Midbrain (tissue), 1 donor: ENCODE measurements around the gene CBX8.
"Not testable (repeated sequence)": the region's sequence is repeated elsewhere in the genome, so short reads cannot be mapped to it uniquely, and the experiment has no call there.

Experiments
- DNase-seq: peaks from one replicate; lab custom pipeline; 2025; lab: John Stamatoyannopoulos, UW

Gene CBX8

DNA sequence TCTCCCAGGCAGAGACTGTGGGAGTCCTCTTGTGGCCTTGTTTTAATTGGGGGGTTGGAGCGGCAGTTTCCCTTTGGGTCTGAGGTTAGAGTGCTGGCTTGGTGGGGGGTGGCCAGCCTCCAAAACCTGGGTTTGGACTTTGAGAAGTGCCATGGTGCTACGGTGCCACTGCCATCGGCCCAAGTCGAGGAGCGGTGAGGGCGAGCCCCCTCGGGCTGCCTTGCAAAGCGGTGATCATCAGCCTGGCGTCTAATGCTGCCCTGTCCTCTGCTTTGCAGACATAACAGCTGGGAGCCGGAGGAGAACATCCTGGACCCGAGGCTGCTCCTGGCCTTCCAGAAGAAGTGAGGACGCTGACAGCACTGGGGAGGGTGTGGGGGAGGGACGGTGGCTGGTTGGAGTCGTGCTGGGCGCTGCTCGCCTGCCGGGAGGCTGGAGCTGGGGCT is 17.8 kb downstream of the CBX8 start:
- DNase-seq = no peak

DNA sequence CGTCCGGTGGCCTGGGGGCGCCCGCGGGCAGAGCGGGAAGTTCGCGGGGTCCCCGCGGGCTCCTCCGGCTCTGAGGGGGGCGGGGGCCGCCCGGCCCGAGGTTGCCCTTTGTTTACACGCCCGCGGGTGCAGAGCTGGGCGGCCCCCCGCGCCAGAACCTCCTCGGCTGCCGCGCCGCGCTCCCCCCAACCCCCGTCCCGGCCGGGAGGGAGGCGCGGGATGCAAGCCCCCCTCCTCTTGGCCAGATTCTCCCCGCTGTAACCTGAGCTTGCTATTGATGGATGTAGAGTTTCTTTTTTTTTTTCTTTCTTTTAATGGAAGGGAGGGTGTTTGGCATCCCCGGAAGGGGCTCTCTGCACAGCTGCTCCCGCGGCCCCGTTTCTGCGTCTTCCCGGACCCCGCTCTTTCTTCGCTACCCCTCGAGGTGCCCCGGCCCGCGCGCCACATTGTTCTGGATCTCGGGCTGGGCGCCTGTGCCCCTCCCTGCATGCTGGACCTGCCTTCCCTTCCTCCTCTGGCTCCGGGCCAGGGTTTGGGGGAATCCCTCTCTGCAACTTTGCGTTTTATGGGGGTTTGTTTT is 18.3 kb downstream of the CBX8 start:
- DNase-seq = no peak

DNA sequence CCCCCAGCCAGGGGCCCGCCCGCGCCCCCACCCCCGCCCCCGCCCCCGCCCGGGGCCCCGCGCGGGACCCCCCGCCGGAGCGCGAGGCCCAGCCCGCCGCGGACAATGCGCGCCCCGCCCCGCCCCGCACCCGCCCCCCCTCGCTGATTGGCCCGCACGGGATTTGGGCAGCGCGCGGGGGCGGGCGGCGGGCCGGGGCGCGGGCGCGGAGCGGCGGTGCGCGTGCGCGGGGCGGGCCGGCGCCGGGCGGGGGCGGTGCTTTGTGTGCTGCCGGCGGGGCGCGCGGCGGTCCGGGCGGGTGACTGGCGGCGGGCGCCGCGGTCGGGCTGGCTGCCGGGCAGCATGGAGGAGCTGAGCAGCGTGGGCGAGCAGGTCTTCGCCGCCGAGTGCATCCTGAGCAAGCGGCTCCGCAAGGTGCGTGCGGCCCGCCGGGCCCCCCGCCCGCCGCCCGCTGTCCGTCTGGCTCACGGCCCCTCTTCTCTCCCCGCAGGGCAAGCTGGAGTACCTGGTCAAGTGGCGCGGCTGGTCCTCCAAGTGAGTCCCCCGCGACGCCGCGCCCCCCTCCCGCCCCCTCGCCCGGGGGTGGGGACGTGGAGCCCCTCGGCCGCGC is 18.9 kb downstream of the CBX8 start, which contains the start of gene CBX2:
CBX2 (plus strand) TSS at position 255 of the 610 bp plus-strand sequence; CDS start at position 343, 88 bp downstream.
- peak; percentile 61 for DNase-seq

DNA sequence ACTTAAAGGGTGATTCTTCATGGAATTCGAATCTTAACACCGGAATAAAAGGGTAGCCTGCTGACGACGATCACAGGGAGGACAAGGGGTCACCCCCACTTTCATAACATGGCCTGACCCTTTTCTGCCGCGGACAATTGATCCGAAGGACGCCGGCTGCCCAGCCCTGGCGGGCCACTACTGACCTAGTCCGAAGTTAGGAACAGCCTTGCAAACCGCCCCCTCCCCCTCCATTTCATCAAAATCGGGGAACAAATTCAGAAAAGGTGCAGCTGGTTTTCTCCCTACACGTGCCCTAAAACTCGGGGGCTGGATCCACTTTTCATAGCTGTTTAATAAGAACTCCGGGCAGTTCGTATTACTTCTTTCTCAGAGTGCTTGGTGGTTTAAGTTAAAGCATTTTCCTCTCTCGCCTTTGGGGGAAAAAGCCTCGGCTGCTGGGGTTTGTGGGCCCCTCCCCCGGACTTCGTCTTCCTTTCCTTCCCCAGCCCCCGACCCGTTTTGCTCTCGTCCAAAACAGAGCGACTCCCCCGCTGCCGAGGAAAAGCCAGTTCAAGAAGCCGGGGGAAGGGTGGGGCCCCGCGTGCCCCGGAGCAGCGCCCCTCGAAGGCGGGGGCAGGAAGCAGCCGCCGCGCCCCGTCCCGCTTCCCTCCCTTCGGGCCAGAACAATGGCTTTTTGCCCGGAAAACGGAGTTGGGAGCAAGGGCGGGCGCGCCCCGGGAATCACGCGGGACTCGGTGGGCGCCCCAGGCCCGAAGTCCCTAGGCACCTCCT is 19.6 kb downstream of the CBX8 start:
- peak; percentile 59 for DNase-seq

DNA sequence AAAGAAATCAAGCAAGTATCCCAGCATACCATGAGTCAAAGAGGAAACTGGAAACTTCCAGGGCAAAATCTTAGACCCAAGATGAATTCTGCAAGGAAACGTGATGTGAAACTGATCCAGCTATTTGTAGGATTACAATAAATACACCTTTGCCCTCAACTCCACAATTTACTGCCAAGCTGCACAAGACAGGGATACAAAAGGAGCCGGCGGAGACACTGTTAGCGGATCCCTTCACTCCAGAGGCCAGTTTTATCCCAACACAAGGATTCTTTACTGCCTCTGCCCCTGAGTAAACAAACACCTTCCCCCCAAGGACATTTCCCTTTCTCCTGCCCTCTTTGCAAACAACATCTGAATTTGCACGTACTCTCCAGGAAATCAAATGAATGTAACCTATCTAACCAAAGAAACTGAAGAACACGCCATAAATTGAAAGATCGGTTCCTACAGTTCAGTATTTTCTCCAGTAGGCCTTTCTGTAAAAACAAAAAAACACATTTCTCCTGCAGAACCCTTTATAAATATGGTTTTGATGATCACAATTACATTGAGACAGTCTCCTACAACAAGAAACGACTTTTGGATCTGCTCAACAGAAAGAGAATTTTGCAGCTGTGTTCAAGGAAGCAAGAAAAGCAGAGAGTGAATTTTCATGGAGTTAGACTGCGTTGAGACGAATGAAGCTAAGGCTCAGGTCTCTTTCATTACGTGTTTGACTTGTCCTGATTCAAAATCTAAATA is 20.3 kb downstream of the CBX8 start:
- DNase-seq = no peak

DNA sequence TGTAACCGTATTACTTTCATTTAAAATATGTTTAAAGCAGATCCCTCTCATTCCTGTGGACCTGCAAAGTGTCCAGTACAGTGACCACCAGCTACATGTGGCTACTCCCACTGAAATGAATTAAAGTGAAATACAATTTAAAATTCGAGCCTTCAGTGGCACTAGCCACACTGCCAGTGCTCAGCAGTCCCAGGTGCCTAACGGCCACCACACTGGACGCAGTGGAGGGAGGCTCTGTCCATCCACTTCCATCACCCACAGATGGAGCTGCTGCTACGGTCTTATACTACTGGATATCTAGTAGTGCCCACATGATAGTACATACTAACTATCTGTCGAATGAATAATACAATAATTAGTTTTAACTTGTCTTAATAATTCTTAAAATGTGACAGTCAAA is 21.2 kb downstream of the CBX8 start:
- DNase-seq = no peak

DNA sequence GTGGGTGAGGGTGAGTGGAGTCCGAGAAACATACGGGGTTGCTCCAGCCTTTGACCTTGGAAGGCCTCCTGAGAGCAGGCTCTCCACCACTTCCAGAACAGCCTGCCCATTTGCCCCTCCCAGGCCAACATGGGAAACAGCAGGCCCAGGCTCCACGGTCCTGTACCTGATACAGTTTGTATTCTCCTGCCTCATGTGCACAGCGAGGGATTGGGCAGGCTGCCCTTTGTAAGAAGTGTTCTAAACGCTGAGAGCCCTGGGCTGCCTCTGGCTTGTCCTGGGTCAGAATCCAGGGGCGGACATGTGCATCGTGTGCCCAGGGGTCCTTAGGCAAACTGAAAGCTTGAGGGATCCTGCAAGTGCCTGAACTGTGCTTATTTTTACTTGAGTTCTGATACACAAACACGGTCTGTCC is 22.3 kb downstream of the CBX8 start:
- no peak for DNase-seq

DNA sequence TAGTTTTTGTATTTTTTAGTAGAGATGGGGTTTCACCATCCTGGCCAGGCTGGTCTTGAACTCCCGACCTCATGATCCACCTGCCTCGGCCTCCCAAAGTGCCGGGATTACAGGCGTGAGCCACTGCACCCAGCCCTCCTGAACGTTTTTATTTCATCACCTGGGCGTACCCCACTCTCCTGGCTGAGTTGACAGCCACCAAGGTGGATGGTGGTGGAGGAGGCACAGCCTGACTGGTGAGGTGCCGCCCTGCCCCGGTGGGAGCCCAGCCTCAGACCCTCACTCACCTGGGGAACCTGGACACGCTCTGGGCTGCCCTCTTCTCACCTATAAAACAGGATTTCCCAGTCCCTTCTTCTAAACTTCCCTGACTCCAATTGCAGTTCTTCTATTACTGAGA is 24.2 kb downstream of the CBX8 start:
- not testable (repeated sequence) for DNase-seq

DNA sequence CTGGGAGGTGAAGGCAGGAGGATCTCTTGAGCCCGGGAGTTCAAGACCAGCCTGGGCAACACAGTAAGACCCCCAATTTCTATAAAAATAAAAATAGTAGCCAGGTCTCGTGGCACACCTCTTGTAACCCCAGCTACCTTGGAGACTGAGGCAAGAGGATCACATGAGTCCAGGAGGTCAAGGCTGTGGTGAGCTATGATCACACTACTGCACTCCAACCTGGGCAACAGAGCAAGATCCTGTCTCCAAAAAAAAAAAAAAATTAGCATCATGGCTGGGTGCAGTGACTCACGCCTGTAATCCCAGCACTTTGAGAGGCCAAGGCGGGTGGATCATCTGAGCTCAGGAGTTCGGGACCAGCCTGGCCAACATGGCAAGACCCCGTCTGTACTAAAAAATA is 25.6 kb downstream of the CBX8 start:
- no peak for DNase-seq

DNA sequence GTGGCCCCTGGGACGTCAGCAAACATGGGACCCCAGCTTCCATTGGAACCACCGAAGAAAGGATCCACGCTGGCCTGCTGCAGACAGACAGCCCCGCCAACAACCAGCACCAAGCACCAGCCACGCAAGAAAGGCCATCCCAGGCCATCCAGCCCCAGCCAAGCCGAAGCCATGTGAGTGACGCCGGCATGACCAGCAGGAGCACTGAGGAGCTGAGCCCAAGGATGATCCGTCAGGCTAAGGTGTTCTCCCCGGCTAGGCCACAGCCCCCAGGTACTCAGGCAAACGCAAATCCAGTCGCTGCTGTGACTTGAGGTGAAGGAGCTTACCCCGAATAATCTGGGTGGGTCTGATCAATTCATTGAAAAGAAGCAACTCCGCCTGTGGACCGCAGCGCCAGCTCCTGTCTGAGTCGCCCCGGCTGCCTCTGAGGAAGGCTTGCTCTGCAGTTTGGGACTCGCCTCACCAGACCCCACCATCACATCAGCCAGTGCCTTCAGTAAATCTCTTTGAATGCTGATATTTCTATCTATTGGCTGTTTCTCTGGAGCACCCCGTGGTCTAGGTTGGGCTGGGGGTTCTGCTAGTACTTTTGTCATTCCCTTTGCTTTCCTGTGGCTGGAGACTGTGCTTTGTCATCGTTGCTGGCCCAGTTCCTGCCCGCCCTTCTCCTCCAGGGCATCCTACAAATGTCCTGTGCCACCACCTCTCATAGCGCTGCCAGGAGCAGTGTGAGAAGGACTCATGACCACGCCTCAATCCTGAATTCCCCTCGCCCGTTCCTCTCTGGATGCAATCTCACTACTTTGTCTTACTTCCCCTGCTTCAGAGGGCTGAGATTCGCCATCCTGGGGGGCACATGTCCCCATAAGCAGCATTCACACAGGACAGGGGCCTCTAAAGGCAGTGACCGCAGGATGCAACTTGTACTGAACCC is 27.0 kb downstream of the CBX8 start:
- no peak for DNase-seq

DNA sequence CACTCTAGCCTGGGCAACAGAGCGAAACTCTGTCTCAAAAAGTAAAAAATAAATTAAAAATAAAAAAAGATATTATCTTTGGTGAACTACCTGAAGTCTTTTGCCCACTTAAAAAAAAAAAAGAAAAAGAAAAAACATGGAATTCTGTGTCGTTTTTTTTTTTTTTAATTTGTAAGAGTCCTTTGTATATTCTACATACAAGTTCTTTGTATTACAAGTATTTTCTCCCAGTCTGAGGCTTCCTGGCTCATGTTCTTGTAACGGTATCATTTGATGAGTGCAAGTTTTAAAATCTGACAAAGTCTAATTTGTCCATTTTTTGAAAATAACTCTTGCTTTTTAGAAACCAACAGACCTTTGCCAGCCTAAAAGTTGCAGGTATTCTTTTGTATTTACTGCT is 31.2 kb downstream of the CBX8 start:
- no peak for DNase-seq

DNA sequence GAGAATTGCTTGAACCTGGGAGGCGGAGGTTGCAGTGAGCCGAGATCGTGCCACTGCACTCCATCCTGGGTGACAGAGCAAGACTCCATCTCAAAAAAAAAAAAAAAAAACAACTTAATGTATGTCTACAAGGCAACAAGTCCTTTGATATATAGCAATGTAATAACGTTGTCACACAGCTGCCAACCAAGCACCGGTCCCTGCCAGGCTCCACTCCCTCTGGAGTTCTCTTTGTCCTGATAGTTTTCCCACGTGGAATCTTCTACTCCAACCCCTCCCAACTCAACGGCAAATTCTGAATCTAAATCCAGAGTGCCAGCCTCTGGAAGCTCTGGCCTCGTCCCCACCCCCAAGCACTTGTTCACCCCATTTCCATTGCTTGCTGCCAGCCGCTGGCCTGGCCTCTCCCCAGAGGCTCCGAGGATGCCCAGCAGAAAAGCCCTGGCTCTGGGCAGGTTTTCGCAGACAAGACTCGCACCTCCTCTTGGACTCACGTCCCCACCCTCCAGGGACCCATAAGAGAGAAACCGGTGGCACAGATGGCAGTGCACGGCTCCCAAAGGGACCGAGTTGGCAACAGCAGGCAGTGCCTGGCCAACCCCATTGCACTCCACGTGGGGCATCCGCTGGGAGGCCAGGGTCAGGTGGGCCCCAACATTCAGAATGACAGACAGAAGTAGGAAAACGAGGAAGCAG is 34.8 kb downstream of the CBX8 start:
- no peak for DNase-seq

DNA sequence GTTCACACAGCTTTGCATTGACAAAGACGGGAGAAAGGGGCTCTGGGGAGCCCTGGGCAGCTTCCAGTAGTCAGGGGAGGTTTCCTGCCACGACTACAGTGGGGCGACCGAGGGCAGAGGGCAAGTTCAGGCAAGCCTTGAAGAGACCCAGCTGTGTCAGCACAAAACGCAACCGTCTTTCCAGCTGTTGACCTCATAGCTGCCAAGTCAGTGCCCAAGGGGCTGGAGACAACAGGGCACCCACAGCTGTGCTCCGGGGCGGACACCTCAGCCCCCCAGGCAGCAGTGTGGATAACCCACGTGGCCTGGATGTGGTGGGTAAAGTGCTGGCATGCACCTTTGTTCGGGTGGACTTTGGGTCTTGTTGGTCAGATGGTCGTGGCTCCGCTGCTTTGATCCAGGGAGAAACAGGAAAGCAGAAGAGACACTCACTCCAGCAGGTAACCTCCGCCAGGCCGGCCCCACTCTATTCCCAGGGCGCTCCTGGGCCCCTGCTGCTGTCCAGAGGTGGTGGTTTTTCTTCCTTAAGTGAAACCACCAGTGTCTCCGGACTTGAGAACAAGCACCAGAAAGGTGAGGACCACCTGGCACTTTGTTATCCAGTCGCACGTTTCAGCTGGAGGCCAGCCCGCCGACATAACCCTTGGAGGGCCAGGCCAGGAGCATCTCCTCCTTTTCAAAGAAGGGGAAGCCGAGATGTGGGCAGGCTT is 36.5 kb downstream of the CBX8 start:
- no peak for DNase-seq

DNA sequence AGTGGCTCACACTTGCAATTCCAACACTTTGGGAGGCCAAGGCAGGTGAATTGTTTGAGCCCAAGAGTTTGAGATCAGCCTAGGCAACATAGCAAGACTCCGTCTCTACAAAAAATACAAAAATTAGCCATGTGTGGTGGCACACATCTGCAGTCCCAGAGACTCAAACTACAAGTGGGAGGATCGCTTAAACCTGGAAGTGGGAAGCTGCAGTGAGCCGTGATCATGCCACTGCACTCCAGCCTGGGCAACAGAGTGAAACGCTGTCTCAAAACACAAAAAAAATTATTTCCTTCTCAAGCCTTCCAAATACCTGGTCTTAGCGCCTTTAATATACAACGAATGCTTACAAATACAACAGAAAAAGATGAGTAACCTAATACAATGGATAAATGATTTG is 38.6 kb downstream of the CBX8 start:
- no peak for DNase-seq

DNA sequence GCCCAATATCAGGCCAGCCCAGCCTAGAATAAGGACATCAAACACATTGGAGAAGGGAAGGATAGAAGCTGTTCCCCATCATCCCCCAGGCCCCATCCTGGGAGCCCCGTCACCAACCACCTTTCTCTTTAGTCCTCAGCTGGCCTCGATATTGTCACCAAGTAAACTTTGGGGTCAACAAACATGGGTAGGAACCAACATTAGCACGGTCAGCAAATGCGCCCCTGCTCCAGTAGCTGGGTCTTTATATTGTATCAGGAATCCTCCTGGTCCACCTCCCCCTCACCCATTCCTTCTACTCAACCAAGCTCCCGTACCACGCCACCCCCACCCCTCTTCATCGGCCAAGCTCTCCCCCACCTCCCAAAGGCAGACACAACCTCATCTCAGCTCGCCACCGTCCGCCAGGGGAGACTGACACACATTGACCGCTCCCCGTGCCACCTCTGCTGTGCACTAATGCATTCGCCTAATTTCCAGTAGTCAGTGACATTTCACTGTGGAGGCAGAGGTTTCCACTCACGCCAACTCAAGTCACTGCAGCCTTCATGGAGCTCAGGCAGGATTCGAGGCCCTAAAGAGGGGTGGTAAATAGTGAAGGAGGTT is 39.6 kb downstream of the CBX8 start:
- DNase-seq = no peak

DNA sequence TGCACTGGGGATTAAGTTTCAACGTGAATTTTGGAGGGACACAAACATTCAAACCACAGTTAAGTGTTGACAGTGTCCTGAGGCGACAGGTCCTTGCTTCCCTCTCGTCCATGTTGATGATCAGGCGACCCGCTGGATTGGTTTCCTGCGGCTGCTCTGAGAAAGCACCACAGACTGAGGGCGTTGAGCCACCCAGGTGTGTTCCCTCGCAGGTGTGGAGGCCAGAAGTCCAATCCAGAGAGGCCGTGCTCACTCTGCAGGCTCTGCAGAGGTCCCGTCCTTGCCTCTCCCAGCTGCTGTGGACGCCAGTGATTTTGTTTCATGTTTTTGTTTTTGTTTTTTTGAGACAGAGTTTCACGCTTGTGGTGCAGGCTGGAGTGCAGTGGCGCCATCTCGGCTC is 41.3 kb downstream of the CBX8 start:
- DNase-seq = no peak

DNA sequence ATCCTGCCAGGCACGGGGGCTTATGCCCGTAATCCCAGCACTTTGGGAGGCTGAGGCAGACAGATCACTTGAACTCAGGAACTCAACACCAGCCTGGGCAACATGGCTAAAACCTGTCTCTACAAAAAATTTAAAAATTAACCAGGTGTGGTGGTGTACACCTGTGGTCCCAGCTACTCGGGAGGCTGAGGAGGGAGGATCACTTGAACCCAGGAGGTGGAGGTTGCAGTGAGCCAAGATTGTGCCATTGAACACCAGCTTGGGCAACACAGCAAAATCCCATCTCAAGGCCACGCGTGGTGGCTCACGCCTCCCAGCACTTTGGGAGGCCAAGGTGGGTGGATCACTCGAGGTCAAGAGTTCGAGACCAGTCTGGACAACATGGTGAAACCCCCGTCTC is 42.0 kb downstream of the CBX8 start:
- not testable (repeated sequence) for DNase-seq

DNA sequence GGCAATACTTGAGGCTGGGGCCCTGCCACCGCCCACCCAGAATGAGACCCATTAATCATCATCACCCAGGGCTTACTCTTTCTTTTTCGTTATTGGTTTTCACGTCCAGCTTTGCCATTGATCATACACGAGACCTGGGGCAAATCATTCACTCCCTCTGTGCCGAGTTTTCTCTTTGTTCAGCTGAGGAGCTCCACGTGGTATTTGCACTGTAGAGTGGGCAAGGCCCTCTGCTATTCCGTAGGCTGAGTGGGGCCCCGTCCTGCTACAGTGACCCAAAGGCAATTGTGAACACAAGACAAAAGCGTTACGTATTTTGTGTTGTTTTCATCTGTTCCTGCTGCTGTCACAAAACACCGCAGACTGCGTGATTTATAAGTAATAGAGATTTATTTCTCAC is 42.5 kb downstream of the CBX8 start:
- DNase-seq = no peak

DNA sequence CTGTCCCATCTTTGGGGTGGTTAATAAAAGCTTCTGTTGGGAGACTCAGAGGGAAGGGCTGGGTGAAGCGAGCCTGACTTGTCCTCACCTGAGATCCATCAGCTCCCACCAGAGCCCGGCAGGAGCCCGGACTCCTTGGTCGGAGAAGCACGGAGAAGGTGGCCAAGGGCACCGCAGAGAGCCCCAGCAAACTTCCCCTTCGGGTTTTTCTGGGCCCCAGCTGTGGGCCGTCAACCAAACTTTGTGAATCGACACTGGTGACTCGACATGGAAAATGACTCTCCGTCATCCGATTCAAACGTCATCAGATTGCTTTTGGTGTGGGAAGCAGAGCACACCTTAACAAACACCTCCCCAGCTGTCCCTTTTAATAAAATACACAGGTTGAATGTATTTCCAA is 44.7 kb downstream of the CBX8 start:
- no peak for DNase-seq
